ENCODE measurements around the gene NFIB. TPM values are rescaled to one million over a fixed set of nuclear protein-coding genes. Genes with fewer than 3 reads are reported as not detected.

The NFIB gene
- total RNA-seq, 1 donor from 2014 or later: 99.4 TPM

DNA sequence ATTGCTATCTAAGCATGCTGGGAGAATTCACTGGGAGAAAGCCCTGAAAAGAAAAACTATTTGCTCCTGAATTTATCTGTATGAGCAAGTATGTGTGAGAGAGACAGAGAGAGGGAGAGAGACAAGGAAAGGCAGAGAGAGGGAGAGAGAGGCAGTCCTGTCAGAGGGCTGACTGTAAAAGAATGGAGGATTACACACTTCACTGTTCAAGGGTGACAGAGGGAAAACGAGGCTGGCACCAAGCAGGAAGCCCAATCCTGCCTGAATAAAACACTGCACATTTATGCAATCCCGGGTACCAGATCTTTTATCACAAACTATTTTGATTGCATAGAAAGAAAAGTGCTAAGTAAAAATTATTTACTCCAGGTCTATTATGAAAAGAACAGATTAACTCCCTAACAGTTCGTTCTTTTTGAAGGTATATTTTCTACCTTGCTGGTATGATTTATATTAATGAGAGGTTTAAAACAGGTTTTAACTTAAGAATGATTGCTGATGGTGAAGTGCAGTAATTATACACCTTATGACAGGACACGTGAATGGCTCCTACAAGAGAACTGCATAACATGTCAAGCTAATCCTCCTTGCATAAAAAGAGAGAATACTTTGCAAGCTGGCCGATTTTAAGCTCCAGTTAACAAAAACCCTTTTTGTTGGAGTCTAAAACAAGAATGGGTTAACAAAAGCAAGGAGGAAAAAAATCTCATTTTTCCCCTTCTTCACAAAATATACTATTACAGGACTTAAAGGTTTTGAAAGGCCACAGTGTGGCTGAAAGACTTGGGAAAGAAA lies 82.5 kb downstream of the NFIB start:
- no peak overlapping the region for H3K4me3 ChIP-seq
- no peak overlapping the region for H3K27ac ChIP-seq
- intact Hi-C loops (cut with DNase I): no loop called here
- ATAC-seq (no peak), DNase-seq (no peak)
- H3K27me3 ChIP-seq: no peaks in the 10 kb centered on the region
- no peaks in the 10 kb centered on the region for H3K9me3 ChIP-seq
- TF ChIP-seq, protein P1, sequence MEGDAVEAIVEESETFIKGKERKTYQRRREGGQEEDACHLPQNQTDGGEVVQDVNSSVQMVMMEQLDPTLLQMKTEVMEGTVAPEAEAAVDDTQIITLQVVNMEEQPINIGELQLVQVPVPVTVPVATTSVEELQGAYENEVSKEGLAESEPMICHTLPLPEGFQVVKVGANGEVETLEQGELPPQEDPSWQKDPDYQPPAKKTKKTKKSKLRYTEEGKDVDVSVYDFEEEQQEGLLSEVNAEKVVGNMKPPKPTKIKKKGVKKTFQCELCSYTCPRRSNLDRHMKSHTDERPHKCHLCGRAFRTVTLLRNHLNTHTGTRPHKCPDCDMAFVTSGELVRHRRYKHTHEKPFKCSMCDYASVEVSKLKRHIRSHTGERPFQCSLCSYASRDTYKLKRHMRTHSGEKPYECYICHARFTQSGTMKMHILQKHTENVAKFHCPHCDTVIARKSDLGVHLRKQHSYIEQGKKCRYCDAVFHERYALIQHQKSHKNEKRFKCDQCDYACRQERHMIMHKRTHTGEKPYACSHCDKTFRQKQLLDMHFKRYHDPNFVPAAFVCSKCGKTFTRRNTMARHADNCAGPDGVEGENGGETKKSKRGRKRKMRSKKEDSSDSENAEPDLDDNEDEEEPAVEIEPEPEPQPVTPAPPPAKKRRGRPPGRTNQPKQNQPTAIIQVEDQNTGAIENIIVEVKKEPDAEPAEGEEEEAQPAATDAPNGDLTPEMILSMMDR (IDR thresholded peaks at IDR 0.05): no peak
- peaks cover 9% of the 10 kb centered on the region for H3K4me1 ChIP-seq
- H3K36me3 ChIP-seq: no peaks in the 10 kb centered on the region

DNA sequence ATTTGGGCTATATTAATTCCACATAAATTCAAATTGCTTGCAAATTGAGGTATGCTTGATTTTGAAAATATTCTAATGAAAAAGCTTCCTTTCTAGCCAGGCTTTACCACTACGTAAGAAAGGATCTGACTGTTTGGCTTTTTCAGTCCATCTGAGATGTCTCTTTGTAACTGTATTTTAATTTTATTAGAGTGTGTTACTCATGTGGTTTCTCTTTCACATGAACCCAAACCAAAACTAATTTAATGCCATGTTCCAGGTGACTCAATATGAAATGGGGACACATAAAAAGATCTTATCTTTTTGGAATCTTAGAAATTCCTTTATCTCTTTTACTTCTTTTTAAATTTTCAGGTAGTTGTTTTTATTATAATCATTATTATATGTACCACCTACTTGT lies 85.3 kb downstream of the NFIB start:
- DNase-seq (no peak), ATAC-seq (no peak)
- Histone ChIP-seq H3K27me3 (no peaks in the 10 kb centered on the region), H3K27ac (no peak overlapping the region), H3K4me3 (no peak overlapping the region), H3K9me3 (no peaks in the 10 kb centered on the region), H3K4me1 (no peaks in the 10 kb centered on the region), H3K36me3 (no peaks in the 10 kb centered on the region)
- intact Hi-C loops (cut with DNase I): no loop called here
- TF ChIP-seq, protein P1 (IDR thresholded peaks at IDR 0.05): no peak

DNA sequence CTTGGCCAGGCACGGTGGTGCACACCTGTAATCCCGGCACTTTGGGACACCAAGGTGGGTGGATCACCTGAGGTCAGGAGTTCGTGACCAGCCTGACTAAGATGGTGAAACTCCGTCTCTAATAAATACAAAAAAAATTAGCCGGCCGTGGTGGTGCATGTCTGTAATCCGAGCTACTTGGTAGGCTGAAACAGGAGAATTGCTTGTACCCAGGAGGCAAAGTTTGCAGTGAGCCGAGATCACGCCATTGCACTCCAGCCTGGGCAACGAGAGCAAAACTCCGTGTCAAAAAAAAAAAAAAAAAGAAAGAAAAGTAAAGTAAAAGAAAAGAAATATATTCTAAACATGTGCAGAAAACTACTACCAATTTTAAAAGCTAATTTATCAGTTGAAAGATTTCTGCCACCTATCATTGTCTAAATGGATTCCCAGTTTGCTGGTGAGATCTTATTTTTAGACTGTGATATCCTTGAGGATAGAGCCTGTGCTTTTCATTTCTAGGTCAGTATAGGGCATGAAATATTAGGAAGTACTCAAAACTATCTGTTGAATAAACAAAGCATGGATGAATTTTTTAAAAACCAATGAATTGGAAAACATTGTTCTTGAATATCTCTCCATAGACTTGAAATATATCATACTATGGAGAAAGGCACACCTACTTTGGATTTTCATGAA lies 86.9 kb downstream of the NFIB start:
- no peaks in the 10 kb centered on the region for H3K36me3 ChIP-seq
- peaks cover 1% of the 10 kb centered on the region for H3K4me1 ChIP-seq
- no peaks in the 10 kb centered on the region for H3K9me3 ChIP-seq
- no peak overlapping the region for H3K27ac ChIP-seq
- ATAC-seq (no peak), DNase-seq (no peak)
- H3K4me3 ChIP-seq: no peak overlapping the region
- TF ChIP-seq, protein P1 (IDR thresholded peaks at IDR 0.05): no peak
- H3K27me3 ChIP-seq: no peaks in the 10 kb centered on the region
- intact Hi-C loops (cut with DNase I): no loop called here

DNA sequence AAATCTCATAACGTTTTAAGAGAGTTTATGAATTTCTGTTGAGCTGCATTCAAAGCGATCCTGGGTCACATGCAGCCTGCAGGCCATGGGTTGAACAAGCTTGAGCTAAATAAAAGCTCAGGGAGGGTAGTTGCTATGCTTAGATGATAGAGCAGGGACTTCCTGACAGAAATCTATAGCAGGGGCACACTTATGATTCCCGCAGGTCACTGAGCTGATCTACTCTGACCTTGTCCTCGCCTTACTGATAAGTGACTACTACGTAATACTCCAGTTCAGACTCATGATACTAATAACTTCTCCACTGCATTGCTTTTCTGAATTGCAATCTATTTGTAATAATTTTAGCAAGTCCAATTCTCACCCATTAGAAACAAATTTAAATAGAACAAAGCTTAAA lies 90.9 kb downstream of the NFIB start:
- DNase-seq (no peak), ATAC-seq (no peak)
- no peaks in the 10 kb centered on the region for H3K36me3 ChIP-seq
- no peak overlapping the region for H3K4me3 ChIP-seq
- no peaks in the 10 kb centered on the region for H3K9me3 ChIP-seq
- intact Hi-C loops (cut with DNase I): no loop called here
- no peaks in the 10 kb centered on the region for H3K27me3 ChIP-seq
- peaks cover 24% of the 10 kb centered on the region for H3K4me1 ChIP-seq
- TF ChIP-seq, protein P1 (IDR thresholded peaks at IDR 0.05): no peak
- no peak overlapping the region for H3K27ac ChIP-seq

DNA sequence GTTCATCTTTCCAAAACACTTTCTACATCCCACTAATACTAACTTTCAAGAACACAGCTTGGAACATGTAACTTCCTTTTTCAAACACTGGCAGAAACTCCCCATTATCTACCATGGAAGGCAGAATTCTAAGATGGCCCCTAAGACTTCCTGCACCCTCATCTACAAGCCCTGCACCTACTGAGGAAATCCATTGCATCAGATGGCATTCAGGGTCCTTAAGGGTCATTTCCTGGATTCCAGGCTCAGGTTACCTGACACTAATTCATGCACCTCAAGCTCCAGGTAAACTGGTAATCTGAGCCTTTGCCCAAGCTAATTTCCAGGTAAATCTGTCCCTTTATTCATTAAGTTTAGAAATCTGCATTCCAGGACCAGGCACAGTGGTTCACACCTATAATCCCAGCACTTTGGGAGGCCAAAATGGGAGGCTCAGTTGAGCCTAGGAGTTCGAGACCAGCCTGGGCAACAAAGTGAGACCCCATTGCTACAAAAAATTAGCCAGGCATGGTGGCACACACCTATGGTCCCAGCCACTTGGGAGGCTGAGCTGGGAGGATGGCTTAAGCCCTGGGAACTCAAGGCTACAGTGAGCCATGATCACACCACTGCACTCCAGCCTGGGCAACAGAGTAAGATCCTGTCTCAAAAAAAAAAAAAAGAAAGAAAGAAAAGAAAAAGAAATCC lies 91.6 kb downstream of the NFIB start:
- H3K4me1 ChIP-seq: peaks cover 30% of the 10 kb centered on the region
- no peaks in the 10 kb centered on the region for H3K9me3 ChIP-seq
- H3K27ac ChIP-seq: no peak overlapping the region
- no peaks in the 10 kb centered on the region for H3K27me3 ChIP-seq
- no peak overlapping the region for H3K4me3 ChIP-seq
- DNase-seq (no peak), ATAC-seq (no peak)
- TF ChIP-seq, protein P1 (IDR thresholded peaks at IDR 0.05): no peak
- intact Hi-C loops (cut with DNase I): no loop called here
- H3K36me3 ChIP-seq: no peaks in the 10 kb centered on the region
